ENCODE measurements around the gene YPEL1. TPM values are rescaled to one million over a fixed set of nuclear protein-coding genes. Genes with fewer than 3 reads are reported as not detected.
A peak's percentile ranks its signal among the peaks of the same experiment; 100 is the strongest.

Gene YPEL1
- total RNA-seq, 1 donor from 2014 or later, result 11.5 TPM

DNA sequence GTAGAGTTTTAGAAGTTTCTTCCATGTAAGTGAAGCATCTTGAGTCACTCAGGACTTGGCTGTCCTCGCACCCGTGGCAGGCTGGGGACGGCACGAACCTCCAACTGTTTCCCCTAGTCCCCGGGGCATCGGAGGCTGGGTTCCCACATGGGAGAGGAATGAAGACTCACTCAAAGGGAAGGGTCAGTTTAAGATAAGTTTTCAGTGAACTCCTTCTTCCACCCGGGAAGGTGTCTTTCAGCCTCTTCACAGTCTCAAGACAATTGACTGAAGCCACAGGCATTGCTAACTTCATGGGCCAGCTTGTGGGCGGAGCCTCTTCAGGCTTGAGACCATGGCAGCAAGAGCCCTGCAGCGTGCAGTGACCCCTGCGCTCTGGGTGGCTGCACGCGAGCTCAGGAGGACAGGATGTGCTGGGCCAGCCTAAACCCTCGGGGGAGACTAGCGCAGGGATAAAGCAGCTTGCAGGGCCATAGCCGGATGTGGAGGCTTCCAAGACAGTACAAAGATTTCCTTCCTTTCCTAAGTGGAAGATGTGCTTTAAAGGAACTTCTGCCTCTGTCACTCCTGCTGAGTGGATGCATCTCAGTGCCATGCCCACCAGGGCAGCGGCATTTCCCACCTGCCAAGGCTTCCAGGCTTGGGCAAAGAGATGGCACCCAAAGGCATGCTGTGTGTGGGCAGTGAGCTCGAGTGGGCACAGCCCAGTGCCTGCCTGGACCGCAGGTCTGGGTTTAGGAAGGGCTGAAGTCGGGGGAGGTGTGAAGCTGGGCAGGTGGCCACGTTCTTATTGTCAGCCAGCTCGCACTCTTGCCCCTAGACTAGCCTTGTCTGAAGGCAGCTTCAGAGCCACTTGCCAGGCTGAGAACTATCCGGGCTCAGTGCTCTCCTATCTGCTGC lies 36.9 kb downstream of the YPEL1 start:
- no peak for DNase-seq (ENCODE audit: low spot score)

DNA sequence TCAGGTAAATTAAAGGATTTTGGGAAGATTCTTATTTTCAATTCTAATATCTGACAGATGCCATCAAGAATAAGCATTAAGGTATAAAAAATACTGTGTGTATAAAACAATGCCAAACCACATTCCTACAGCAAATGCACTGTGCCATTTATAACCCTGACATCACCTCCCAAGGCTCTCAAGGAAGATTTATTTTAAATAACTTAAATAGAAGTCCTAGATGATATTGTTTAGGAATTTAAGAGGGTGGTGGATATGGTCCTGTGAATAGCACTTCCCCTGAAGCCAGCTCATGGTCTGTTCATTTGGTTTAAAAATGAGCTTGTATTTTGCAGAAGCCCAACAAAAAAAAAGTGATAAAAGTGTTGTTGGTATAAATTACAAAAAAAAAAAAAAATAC lies 37.7 kb downstream of the YPEL1 start:
- Mint-ChIP-seq H3K4me1 (ENCODE audit: unreplicated experiment) (peaks cover 15% of the 10 kb centered on the region), H3K27me3 (ENCODE audit: unreplicated experiment) (peaks cover 8% of the 10 kb centered on the region), H3K9me3 (ENCODE audit: unreplicated experiment) (no peaks in the 10 kb centered on the region), H3K4me3 (ENCODE audit: unreplicated experiment) (no peak overlapping the region), H3K27ac (ENCODE audit: unreplicated experiment) (no peak overlapping the region), H3K36me3 (ENCODE audit: low read depth, unreplicated experiment) (peaks cover 23% of the 10 kb centered on the region)
- no peak for DNase-seq (ENCODE audit: low spot score)
- TF ChIP-seq, protein P1, sequence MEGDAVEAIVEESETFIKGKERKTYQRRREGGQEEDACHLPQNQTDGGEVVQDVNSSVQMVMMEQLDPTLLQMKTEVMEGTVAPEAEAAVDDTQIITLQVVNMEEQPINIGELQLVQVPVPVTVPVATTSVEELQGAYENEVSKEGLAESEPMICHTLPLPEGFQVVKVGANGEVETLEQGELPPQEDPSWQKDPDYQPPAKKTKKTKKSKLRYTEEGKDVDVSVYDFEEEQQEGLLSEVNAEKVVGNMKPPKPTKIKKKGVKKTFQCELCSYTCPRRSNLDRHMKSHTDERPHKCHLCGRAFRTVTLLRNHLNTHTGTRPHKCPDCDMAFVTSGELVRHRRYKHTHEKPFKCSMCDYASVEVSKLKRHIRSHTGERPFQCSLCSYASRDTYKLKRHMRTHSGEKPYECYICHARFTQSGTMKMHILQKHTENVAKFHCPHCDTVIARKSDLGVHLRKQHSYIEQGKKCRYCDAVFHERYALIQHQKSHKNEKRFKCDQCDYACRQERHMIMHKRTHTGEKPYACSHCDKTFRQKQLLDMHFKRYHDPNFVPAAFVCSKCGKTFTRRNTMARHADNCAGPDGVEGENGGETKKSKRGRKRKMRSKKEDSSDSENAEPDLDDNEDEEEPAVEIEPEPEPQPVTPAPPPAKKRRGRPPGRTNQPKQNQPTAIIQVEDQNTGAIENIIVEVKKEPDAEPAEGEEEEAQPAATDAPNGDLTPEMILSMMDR (IDR thresholded peaks at IDR 0.05; ENCODE audit: unreplicated experiment), result no peak

More for the DNA sequence above, 36.9 kb downstream of the YPEL1 start:
- H3K4me1 Mint-ChIP-seq (ENCODE audit: unreplicated experiment), result peaks cover 15% of the 10 kb centered on the region
- H3K9me3 Mint-ChIP-seq (ENCODE audit: unreplicated experiment), result no peaks in the 10 kb centered on the region
- peaks cover 23% of the 10 kb centered on the region for H3K36me3 Mint-ChIP-seq (ENCODE audit: low read depth, unreplicated experiment)
- TF ChIP-seq, protein P1 (IDR thresholded peaks at IDR 0.05; ENCODE audit: unreplicated experiment), result no peak
- H3K4me3 Mint-ChIP-seq (ENCODE audit: unreplicated experiment), result no peak overlapping the region
- H3K27ac Mint-ChIP-seq (ENCODE audit: unreplicated experiment), result no peak overlapping the region
- peaks cover 8% of the 10 kb centered on the region for H3K27me3 Mint-ChIP-seq (ENCODE audit: unreplicated experiment)

DNA sequence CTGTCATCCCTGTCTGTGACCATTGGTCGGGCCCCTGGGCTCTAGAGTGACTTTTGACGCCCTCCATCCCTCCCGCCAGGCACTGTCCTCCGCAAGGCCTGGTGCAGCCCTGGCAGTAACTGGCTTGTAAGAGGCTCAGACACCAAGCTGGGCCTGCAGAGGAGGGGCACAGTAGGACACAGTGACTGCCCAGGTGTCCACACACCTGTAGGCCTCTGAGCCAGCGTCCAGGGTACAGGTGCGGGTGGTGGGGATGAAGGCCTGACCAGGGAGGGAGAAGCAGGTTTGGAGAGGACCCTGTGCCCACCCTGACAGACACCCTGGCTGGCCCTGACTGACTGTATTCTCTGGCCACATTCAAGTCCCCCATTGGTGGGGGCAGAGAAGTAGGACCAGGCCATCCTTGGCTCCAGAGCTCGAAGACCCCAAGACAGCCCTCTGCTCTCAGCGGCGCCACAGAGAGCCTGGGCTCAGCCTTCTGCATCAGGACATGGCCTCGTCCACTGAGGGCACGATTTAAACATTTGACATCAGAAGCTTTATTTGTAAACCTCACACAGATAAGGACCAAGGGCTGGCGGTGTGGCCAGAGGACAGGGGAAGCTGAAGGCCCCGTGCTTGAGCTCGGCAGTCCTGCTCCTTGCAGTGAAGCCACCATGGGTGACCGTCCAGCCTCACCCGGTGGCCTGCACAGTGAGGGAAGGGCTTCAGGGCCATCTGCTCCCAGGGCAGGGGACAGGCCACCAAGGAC lies 38.4 kb downstream of the YPEL1 start:
- H3K36me3 Mint-ChIP-seq (ENCODE audit: low read depth, unreplicated experiment), result peaks cover 18% of the 10 kb centered on the region
- TF ChIP-seq, protein P1 (IDR thresholded peaks at IDR 0.05; ENCODE audit: unreplicated experiment), result no peak
- H3K4me3 Mint-ChIP-seq (ENCODE audit: unreplicated experiment), result peak overlapping the region; percentile 13
- H3K27me3 Mint-ChIP-seq (ENCODE audit: unreplicated experiment), result peaks cover 6% of the 10 kb centered on the region
- peaks cover 10% of the 10 kb centered on the region for H3K4me1 Mint-ChIP-seq (ENCODE audit: unreplicated experiment)
- no peak for DNase-seq (ENCODE audit: low spot score)
- H3K9me3 Mint-ChIP-seq (ENCODE audit: unreplicated experiment), result no peaks in the 10 kb centered on the region
- no peak overlapping the region for H3K27ac Mint-ChIP-seq (ENCODE audit: unreplicated experiment)

DNA sequence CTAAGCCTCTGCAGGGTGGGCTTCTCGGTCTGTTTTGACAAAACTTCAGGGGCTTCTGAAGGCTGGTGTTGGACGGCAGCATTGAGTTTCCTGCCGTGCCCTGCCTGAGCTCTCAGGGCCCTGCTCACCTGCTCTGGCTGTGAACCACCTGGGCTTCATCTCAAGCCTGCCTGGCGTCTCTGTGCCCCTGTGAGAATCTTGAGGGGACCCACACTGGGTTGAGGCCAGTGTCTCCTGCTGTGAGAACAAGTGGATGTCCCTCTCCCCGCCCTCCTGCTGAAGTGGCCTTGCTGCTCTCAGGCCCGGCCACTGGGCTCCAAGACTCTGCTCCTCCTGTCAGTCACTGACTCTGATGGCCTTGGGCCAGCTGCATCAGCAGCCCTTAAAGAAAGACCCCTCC lies 39.5 kb downstream of the YPEL1 start:
- Mint-ChIP-seq H3K36me3 (ENCODE audit: low read depth, unreplicated experiment) (peaks cover 16% of the 10 kb centered on the region), H3K4me3 (ENCODE audit: unreplicated experiment) (no peak overlapping the region), H3K9me3 (ENCODE audit: unreplicated experiment) (no peaks in the 10 kb centered on the region), H3K4me1 (ENCODE audit: unreplicated experiment) (peaks cover 5% of the 10 kb centered on the region), H3K27me3 (ENCODE audit: unreplicated experiment) (peaks cover 3% of the 10 kb centered on the region), H3K27ac (ENCODE audit: unreplicated experiment) (no peak overlapping the region)
- TF ChIP-seq, protein P1 (IDR thresholded peaks at IDR 0.05; ENCODE audit: unreplicated experiment), result no peak
- DNase-seq (ENCODE audit: low spot score), result no peak
